Mucosa of stomach (tissue), 1 donor: ENCODE results near the gene TCF25.

ENCODE experiments used
- H3K27me3 ChIP-seq: one replicate; pipeline ENCODE4 v1.7.0; 2013; ENCODE audit warnings: mild to moderate bottlenecking, low read length; ENCODE audit not compliant: control insufficient read depth, insufficient read depth
- H3K36me3 ChIP-seq: one replicate; pipeline ENCODE4 v1.7.0; 2013; ENCODE audit warnings: low read length; ENCODE audit not compliant: control insufficient read depth, insufficient read depth
- H3K4me1 ChIP-seq: one replicate; pipeline ENCODE4 v1.7.0; 2013; ENCODE audit warnings: mild to moderate bottlenecking, low read length; ENCODE audit not compliant: control insufficient read depth, insufficient read depth
- H3K4me3 ChIP-seq: one replicate; pipeline ENCODE4 v1.7.0; 2013; ENCODE audit warnings: low read length
- H3K9ac ChIP-seq: one replicate; pipeline ENCODE4 v1.7.0; 2013; ENCODE audit warnings: mild to moderate bottlenecking, low read length, moderate library complexity
- H3K9me3 ChIP-seq: one replicate; pipeline ENCODE4 v1.7.0; 2013; ENCODE audit warnings: mild to moderate bottlenecking, low read length, moderate library complexity; ENCODE audit not compliant: control insufficient read depth
- donor health status: Pancreatic carcinoma.

The TCF25 gene

DNA sequence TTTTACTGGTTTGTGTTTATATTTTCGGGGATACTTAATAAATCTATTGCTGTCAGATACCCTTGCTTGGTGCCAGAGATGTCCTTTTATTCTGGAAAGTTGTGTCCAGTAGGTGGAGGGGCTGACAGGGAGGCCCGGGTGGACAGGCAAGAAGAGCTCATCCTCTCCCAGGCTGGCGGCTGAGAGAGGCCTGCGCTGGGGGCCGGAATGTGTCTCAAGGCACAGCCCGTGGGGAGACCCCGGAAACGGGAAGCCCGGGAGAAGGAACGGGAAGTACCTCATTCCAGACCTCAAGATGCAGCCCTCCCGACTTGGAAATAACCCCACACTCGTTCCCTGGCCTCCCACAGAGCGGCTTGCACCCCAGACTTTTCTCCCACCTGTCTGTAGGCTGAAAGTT is 62.6 kb downstream of the TCF25 start:
- H3K4me3 ChIP-seq = no peak overlapping the region
- no peaks in the 10 kb centered on the region for H3K4me1 ChIP-seq
- no peaks in the 10 kb centered on the region for H3K9me3 ChIP-seq
- H3K36me3 ChIP-seq = no peaks in the 10 kb centered on the region
- H3K9ac ChIP-seq = no peak overlapping the region
- no peaks in the 10 kb centered on the region for H3K27me3 ChIP-seq

DNA sequence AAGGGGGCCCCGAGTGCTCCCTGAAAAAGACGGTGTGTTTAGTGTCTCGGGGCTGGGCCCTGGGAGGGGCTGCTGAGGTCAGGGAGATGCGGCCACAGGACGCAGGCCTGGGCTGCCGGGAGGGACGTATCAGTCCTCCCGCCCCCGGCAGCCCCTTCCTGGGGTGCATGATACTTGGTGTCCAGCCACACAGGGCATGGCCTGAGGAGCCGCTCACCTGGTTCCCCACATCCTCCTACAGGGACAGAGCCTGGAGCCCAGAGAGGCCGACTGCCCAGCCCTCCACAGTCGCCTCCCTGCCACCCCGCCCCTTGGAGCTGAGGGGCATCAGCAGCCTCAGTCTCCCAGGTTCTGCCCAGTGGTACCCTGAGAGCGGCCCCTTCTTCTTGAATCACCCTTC is 63.1 kb downstream of the TCF25 start:
- Histone ChIP-seq H3K4me1 (no peaks in the 10 kb centered on the region), H3K27me3 (no peaks in the 10 kb centered on the region), H3K9ac (no peak overlapping the region), H3K4me3 (no peak overlapping the region), H3K36me3 (no peaks in the 10 kb centered on the region), H3K9me3 (no peaks in the 10 kb centered on the region)

GRCh38 chr16:89936981-89937380 is 63.6 kb downstream of the TCF25 start:
- Histone ChIP-seq H3K4me1 (no peaks in the 10 kb centered on the region), H3K36me3 (no peaks in the 10 kb centered on the region), H3K9ac (no peak overlapping the region), H3K9me3 (no peaks in the 10 kb centered on the region), H3K27me3 (no peaks in the 10 kb centered on the region), H3K4me3 (no peak overlapping the region)

DNA sequence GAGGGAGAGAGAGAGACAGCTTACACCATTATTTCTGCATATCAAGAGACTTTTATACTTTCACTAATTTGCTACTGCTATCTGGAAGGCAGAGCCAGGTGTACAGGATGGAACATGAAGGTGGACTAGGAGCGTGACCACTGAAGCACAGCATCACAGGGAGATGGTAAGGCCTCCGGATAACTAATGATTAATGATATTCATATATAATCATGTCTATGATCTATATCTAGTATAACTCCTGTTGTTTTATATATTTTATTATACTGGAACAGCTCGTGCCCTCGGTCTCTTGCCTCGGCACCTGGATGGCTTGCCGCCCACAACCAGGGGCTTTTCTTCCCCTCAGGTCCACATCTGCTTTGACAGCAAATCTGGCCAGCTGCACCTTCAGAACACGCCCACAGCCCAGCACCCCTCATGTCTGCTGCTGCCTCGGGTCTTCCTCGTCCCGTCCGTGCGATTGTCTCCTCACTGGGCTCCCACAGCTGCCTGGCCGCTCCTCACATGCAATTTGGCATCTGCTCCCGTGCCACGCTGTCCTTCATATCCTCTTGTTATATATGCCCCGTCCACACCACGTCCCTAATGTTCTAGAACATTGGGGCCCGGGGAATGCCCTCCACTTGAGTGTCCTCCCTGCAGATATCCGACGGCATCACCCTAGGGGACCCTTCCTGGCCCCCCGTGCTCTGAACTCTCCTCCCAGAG is 64.9 kb downstream of the TCF25 start:
- no peaks in the 10 kb centered on the region for H3K9me3 ChIP-seq
- no peaks in the 10 kb centered on the region for H3K27me3 ChIP-seq
- H3K36me3 ChIP-seq = no peaks in the 10 kb centered on the region
- no peak overlapping the region for H3K4me3 ChIP-seq
- H3K9ac ChIP-seq = no peak overlapping the region
- H3K4me1 ChIP-seq = no peaks in the 10 kb centered on the region

DNA sequence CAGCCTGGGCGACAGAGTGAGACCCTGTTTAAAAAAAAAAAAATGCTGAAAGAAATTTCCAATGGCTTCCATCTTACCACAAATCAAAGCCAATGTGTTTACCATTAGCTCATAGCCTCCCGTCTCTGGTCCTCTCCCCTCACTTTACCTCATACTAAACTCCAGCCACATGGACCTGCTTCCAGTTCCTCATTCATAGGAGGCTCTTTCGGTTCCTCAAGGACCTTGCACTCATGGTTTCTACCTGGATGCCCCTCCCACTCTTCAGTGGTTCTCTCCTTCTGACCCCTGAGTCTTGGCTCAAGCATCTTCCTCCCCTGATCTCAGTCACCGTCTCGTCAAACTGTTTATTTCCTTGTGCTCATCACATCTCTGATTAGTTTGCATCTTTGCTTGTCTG is 71.4 kb downstream of the TCF25 start:
- Histone ChIP-seq H3K9me3 (no peaks in the 10 kb centered on the region), H3K27me3 (peaks cover 17% of the 10 kb centered on the region), H3K4me3 (no peak overlapping the region), H3K36me3 (no peaks in the 10 kb centered on the region), H3K9ac (no peak overlapping the region), H3K4me1 (peaks cover 15% of the 10 kb centered on the region)

DNA sequence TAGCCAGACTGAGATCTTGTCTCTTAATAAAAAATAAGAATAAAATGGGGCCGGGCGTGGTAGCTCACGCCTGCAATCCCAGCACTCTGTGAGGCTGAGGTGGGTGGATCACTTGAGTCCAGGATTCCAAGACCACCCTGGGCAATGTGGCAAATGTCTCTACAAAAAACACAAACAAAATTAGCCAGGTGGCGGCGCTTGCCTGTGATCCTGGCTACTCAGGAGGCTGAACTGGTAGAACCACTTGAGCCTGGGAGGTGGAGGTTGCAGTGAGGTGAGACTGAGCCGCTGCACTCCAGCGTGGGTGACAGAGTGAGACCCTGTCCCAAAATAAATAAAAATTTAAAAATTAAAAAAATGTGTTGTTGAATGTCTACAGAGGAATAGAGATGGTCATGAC is 72.3 kb downstream of the TCF25 start:
- Histone ChIP-seq H3K9ac (no peak overlapping the region), H3K9me3 (no peaks in the 10 kb centered on the region), H3K27me3 (peaks cover 17% of the 10 kb centered on the region), H3K4me1 (peaks cover 15% of the 10 kb centered on the region), H3K4me3 (no peak overlapping the region), H3K36me3 (no peaks in the 10 kb centered on the region)

DNA sequence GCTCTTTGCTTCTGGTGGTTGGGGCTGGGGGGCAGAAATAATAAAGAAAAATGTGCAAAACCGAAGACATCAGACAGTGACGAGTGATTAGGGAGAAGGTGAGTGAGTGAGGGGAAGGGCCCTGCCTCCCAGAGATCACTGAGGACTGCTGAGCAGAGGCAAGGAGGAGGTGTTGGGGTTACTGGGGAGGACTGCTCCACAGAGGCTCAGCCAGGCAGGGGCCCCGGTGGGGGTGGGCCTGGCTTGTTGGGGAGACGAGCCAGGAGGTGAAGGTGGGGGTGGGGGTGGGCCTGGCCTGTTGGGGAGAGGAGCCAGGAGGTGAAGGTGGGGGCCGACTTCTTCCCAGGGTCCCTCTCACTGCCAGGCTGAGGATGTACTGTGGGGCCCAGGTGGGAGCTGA is 73.1 kb downstream of the TCF25 start:
- no peaks in the 10 kb centered on the region for H3K9me3 ChIP-seq
- H3K9ac ChIP-seq = no peak overlapping the region
- no peak overlapping the region for H3K4me3 ChIP-seq
- peaks cover 17% of the 10 kb centered on the region for H3K27me3 ChIP-seq
- H3K4me1 ChIP-seq = peaks cover 15% of the 10 kb centered on the region
- H3K36me3 ChIP-seq = no peaks in the 10 kb centered on the region

GRCh38 chr16:89949121-89949742 is 75.8 kb downstream of the TCF25 start:
- Histone ChIP-seq H3K9me3 (no peaks in the 10 kb centered on the region), H3K4me1 (peaks cover 15% of the 10 kb centered on the region), H3K27me3 (peaks cover 17% of the 10 kb centered on the region), H3K36me3 (no peaks in the 10 kb centered on the region), H3K9ac (peak overlapping the region; percentile 53), H3K4me3 (no peak overlapping the region)

DNA sequence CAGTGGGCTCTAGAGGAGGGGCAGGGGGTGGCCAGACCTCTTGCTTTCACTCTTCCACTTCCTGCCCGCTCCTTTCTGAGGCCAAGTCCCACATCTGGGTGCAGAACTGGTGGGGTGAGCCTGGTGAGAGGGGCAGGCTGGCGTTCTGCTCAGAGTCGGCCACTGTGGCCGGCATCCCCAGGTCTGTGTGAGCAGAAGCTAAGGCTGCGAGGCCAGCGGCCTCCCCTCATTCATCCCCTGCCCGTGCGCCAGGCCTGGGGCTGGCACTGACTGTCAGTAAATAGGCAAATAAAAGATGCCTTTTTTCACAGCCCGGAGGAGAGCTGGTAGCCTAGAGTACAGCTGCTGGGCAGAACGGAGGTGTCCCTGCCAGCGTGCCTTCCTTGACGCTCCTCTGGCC is 76.4 kb downstream of the TCF25 start:
- Histone ChIP-seq H3K4me1 (peaks cover 15% of the 10 kb centered on the region), H3K4me3 (no peak overlapping the region), H3K9me3 (no peaks in the 10 kb centered on the region), H3K27me3 (peaks cover 17% of the 10 kb centered on the region), H3K36me3 (no peaks in the 10 kb centered on the region), H3K9ac (no peak overlapping the region)

- Histone ChIP-seq H3K36me3 (no peaks in the 10 kb centered on the region), H3K4me1 (peaks cover 15% of the 10 kb centered on the region), H3K9me3 (no peaks in the 10 kb centered on the region), H3K27me3 (peaks cover 11% of the 10 kb centered on the region), H3K9ac (no peak overlapping the region), H3K4me3 (no peak overlapping the region)
Observed at GRCh38 chr16:89951509-89951908, 78.1 kb downstream of the TCF25 start.

DNA sequence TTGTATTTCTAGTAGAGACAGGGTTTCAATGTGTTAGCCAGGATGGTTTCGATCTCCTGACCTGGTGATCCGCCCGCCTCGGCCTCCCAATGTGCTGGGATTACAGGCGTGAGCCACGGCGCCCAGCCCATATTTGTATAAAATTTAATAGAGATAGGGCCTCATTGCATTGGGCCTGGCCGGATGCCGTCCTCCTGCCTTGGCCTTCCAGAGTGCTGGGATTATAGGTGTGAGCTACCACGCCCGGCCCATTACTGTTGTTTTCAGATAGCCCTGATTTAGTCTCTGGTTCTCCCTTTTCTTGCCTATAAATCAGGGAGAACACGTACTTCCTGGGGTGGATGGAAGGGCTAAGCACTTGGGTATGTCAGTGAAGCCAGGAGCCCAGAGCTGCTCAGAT is 78.7 kb downstream of the TCF25 start:
- H3K9me3 ChIP-seq = no peaks in the 10 kb centered on the region
- H3K27me3 ChIP-seq = peaks cover 6% of the 10 kb centered on the region

GRCh38 chr16:89952551-89952950 is 79.2 kb downstream of the TCF25 start:
- Histone ChIP-seq H3K36me3 (no peaks in the 10 kb centered on the region), H3K4me1 (peaks cover 14% of the 10 kb centered on the region), H3K4me3 (no peak overlapping the region), H3K27me3 (peaks cover 2% of the 10 kb centered on the region), H3K9me3 (no peaks in the 10 kb centered on the region), H3K9ac (no peak overlapping the region)

More for the DNA sequence above, 78.7 kb downstream of the TCF25 start:
- no peak overlapping the region for H3K4me3 ChIP-seq
- peaks cover 15% of the 10 kb centered on the region for H3K4me1 ChIP-seq
- H3K36me3 ChIP-seq = no peaks in the 10 kb centered on the region
- no peak overlapping the region for H3K9ac ChIP-seq
